Sigmoid colon (tissue), 4 donors: Measurements from ENCODE around the gene PRRT4.

Experiments
- EP300 ChIP-seq, 4 donors: sonication (generic); formaldehyde crosslinking; IDR thresholded peaks; one replicate each; pipeline ENCODE4 v1.6.1; 2017; ENCODE audit warnings: antibody characterized with exemption in 4 of 4
- POLR2A ChIP-seq, 2 donors: fragments of 450-650 bp; IDR thresholded peaks; one replicate each; pipeline ENCODE4 v1.6.1; 2016; ENCODE audit warnings: antibody characterized with exemption in 2 of 2, mild to moderate bottlenecking in 2 of 2, moderate library complexity in 2 of 2

DNA sequence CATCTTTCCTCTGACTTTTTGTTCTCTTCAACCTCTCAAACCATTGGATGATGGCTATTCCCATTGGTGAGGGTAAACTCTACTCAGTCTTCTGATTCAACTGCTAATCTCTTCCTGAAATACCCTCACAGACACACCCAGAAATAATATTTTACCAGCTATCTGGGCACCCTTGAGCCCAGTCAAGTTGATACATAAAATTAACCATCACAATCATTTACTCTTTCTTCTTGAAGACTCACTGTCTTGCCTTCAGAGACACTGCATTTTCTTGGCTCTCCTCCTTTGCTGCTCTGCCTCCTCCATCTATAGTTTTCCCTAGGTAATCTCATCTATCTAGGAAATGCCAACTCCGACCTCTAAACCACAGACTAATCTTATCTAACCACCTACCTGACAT is 12.6 kb upstream of the PRRT4 start:
- TF ChIP-seq POLR2A (IDR thresholded peaks at IDR 0.05) (no peak), EP300 (IDR thresholded peaks at IDR 0.05) (no peak)
